DMS114 treated with DMSO at 0.1 percent for 48 hours (cell line): ENCODE data around the gene OLFML2B.

Experiments
- DNase-seq: peaks from one replicate; lab custom pipeline; 2025; ENCODE audit not compliant: unreplicated experiment; lab: John Stamatoyannopoulos, UW

Gene OLFML2B

DNA sequence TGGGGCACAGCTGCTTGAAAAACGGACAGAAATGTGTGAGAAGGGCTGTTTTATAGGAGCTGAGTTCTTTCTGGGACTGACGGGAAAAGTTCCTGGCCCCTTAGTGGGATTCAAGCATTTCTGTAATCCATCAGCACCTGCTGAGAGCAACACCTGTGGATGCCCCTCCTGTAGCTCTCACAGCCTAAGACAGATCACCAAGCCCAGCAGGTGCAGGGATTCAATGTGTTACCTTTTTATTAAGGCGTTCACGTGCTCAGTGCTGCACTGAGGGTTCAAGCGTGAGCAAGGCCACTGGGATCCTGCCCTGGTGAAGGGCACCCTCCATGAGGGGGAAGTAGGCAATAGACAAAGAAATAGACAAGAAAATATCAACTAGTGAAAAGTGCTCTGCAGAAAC lies 14.9 kb downstream of the OLFML2B start:
- no peak for DNase-seq

GRCh38 chr1:162007466-162007865 lies 16.2 kb downstream of the OLFML2B start:
- no peak for DNase-seq

DNA sequence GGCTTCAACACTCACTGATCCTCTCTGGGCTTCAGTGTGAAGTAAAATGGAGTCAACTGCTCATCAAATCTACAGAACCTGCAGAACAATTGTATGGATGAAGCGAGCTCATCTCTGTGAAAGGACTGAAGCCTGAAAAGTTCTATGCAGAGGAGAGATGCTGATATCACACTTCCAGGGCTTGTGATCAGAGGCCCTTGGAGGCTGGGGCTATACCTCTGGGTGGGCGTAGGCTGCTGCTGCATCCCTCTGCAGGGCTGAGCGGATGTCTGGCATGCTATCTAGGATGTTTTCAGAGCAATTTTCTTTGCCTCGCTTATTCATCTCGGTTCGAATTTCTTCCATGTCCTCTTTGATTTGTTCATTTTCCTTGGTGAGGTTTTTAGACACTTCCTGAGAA lies 17.6 kb downstream of the OLFML2B start:
- no peak for DNase-seq

DNA sequence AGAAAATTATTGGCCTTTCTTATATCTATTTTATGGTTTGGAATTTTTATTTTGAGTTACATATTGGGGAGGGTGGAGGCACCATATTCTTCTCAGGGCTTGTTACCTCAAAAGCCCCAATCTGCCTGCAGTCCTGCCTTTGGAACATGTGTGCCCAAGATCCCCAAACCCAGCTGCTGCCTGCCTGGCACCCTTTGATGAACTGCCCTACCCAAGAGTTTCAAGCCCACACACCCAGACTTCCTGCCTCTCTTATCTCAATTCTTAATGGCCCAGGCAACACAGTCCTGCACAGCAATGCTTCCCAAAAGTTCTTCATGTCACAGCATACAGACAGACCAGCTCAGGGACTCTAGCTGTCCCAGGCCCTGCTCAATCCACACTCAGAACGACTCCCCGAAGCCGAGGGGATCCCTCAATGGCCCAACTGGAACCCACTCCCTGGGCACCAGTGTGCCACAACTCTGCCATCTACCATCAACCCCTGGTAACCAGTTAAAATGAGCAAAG lies 19.2 kb downstream of the OLFML2B start:
- no peak for DNase-seq

DNA sequence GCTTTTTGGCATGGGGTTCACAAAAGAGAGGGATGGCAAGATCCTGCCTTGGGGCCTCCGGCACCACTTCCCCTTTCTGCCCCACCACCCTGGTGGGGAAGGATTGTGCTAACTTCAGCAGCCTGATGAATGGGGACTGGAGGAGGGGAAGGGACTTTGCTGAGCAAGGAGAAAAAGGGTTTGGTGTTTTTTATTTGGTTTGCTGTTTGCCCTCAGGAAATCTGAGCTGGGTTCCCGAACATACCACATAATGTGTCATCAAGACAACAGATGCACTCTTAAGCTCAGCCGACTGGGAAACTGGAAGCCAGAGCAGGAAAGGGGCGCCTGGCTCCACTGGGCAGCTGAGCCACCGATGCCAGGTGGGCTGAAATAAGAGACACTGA lies 19.8 kb downstream of the OLFML2B start:
- DNase-seq = no peak

GRCh38 chr1:162003061-162003829 lies 20.4 kb downstream of the OLFML2B start:
- no peak for DNase-seq

DNA sequence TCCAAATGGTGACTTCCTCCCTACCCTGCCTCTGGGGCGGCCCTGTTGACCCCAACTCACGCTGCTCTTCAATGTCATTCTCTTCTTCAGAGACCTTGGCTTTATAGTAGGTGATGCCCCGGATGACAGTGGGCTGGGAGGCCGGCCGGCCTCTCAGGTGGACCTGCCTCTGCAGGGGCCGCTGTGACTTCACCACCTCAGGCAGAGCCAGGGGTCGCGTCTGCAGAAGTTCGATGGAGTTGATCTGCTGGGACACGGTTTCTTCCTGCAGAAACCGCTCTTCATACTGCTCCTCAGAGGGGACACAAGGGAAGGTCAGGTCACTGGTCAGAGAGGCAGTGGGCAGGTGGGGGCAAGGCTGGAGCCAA lies 23.6 kb downstream of the OLFML2B start:
- no peak for DNase-seq

GRCh38 chr1:161999301-162000052 lies 24.2 kb downstream of the OLFML2B start:
- DNase-seq = no peak

DNA sequence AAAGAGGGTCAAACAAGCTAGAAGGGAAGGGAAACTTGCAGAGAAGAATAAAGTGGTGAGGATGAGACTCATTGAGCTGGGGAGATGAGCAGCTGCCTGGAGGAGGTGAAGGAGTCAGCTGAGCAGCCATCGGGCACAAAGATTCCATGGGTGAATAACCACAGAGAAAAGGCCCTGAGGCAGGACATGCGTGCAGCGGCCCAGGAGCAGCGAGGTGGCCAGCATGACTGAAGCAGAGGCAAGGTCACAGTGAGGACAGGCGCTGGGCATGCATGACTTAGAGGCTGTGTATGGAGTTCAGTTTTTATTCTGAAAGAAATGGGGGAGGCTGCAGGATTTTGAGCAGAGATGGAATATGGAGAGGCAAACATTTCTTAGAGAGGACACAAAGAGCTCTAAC lies 24.9 kb downstream of the OLFML2B start:
- no peak for DNase-seq

GRCh38 chr1:161997152-161997551 lies 26.5 kb downstream of the OLFML2B start:
- no peak for DNase-seq

DNA sequence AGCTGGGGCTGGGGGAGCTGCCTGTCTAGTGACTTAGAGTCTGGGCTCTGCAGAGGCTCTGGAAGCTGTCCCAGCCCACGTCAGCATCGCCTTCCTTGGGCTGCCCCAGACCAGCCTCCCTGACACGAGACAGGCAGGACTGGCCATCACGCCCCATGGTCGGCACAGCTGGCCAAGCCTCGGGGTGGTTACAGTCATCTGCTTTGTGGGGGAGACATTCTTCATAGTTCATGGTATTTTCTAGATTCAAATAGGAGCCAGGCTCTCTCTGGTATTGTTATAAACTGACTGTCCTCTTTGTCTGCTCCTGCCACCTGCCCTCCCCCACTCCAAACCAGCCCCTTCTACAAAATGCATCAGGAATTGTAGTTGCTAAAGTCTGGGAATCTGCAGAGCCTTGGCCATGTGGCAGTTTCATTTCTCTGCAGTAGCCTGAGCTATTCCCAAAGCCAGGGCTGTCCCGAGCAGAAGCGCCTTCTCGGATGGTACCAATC lies 29.4 kb downstream of the OLFML2B start:
- no peak for DNase-seq

GRCh38 chr1:161993576-161993975 lies 30.1 kb downstream of the OLFML2B start:
- no peak for DNase-seq

- no peak for DNase-seq
Measured at GRCh38 chr1:161989786-161990185, 33.9 kb downstream of the OLFML2B start.

DNA sequence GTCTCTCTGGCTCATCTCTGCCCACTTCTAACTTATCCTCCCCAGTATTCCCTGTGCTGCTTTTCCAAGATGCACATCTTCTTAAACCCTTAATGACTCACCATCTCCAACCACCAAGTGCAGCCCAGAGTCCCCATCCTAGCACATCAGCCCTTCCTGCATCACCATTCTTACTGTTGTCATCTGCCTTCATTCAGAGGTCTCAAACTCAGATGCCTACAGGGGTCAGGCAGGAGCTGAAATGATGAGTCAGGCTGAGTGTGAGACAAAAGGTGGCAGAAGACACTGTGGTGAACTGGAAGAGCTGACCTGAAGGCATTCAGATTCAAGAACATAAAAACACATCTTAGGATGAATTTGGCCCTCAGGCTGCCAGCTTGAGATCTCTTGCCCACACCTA lies 34.6 kb downstream of the OLFML2B start:
- no peak for DNase-seq

DNA sequence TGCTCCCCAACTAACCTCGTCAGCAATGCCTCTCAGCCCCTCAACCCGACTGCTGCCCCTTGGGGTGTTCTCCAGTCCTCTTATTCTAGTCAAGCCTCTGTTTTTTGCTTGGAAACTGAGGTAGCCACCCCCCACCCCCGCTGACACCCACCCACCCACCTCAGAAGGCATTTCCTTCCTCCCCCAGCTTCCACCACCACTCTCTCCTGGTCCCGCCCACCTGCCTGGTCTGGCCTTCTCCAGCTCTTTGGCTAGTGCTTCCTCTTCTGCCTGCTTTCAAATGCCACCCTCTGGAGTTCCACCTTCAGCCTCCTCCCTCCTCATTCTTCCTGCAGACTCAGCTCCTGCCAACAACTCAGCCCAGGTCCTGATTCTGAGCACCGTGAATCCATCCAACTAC lies 35.3 kb downstream of the OLFML2B start:
- no peak for DNase-seq

DNA sequence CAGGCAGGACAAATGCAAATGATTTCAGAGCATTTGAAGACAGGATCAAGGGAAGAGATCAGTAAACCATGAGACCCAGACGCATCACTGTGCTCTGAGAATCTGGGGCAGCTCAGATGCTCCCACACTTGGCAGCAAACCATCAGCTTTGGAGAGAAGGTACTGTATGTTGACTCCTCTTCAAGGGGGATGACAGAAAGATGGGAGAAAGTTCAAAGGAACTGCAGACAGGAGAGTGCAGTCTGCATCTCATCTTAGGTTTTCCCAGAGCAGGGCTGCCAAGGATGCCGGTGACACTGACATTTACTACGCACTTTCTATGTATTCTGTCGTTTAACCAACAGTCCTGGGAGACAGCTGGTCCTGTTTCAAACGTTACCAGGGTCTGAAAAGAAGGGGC lies 35.8 kb downstream of the OLFML2B start:
- no peak for DNase-seq

DNA sequence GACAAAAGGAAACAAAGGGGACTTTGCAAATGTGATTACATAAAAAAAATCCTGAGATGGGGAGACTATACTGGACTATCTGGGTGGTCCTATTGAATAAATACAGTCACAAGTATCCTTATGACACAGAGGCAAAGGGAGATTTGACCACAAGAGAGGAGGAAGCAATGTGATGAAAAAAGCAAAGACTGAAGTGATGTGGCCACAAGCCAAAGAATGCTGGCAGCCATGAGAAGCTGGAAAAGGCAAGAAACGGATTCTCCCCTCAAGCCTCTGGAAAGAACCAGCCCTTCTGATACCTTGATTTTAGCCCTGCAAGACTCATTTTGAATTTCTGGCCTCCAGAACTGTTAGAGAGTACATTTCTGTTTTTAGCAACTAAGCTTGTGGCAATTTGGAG lies 36.4 kb downstream of the OLFML2B start:
- no peak for DNase-seq

DNA sequence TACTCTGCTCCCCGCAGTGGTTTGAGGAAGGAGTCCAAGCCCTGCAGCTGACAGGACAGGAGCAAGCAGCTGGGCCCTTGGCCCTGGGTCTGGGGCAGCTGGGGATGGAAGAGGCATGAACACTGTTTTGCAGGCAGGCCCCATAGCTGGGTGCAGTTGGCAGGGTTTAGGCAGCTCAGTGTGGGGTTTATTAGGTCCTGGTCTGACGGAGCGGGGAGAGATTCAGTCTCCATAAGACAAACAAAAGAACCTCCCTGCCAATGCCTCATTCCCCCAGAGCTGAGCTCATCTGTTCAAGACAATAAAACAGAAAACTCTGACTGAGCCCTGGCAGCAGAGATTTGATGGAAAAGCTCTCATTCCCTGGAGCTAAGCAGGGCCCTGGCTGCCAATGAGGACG lies 37.3 kb downstream of the OLFML2B start:
- no peak for DNase-seq

- no peak for DNase-seq
Measured at GRCh38 chr1:161985301-161985822, 38.3 kb downstream of the OLFML2B start.

GRCh38 chr1:161983725-161984124 lies 39.9 kb downstream of the OLFML2B start:
- no peak for DNase-seq

DNA sequence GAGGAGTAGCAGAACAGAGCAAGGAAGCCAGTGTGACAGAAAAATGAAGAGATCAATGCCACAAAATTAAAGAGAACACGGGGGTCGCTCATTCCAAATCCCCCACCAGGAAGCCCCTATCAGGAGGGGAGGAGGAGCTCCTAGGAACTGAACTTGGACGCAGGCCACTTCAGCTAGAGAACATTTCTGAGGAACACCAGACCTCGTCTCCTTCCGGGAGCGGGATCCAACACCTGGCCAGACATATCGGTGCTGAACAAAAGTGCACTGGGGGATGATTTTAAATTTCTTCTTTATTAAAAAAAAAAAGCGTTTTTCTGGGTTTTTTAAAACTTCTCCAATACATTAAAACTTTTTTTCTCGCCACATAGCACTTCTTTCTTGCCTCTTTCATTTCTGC lies 40.8 kb downstream of the OLFML2B start:
- DNase-seq = no peak

DNA sequence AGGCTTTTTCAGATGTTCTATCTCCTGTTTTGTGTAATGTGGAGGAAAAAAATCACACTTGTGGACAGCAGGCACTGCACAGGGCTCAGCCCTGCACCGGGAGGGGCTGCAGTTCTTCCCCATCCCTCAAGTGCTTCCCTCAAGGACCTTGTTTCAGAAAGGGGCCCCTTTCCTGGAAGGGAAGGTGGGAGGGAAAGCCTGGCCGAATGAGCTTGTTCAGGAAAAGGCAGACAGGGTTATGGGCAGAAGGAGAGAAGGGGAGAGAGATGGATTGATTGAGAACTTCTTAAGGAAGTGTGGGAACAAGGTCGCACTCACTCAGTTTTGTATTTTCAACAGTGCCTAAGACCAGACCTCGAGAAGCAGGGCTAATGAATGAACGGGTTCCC lies 41.2 kb downstream of the OLFML2B start:
- DNase-seq = no peak
